Gastroesophageal sphincter (tissue), 3 donors: ENCODE measurements around the gene IQSEC3.

Source experiments
- CTCF ChIP-seq, 4 experiments: fragments of 200-600 bp in 2 of 4; fragments of 450-650 bp in 2 of 4; sonication (generic) in 1 of 4; IDR thresholded peaks; one replicate each; pipeline ENCODE4 v1.5.1; 2017 to 2019; ENCODE audit warnings: antibody characterized with exemption in 4 of 4, mild to moderate bottlenecking in 2 of 4, moderate library complexity in 2 of 4
- EP300 ChIP-seq: sonication (generic); formaldehyde crosslinking; IDR thresholded peaks from one replicate; pipeline ENCODE4 v1.6.1; 2017; ENCODE audit warnings: antibody characterized with exemption, mild to moderate bottlenecking
- POLR2A ChIP-seq, 2 donors: fragments of 450-650 bp; IDR thresholded peaks; one replicate each; pipeline ENCODE4 v1.6.1; 2017; ENCODE audit warnings: antibody characterized with exemption in 2 of 2, mild to moderate bottlenecking in 2 of 2, moderate library complexity in 1 of 2

- no peak for TF ChIP-seq POLR2A (IDR thresholded peaks at IDR 0.05)
- TF ChIP-seq CTCF (IDR thresholded peaks at IDR 0.05) = no peak
- TF ChIP-seq EP300 = no peak
Observed at GRCh38 chr12:186006-186625, 119.5 kb downstream of the IQSEC3 start.
